Caki2 (cell line): ENCODE data around the gene CMC1. TPM values are rescaled to one million over a fixed set of nuclear protein-coding genes. Genes with fewer than 3 reads are reported as not detected.

Experiments used
- DNase-seq: peaks from one replicate; pipeline ENCODE4 v3.0.0-alpha.2; 2015; ENCODE audit warnings: low read depth
- in situ Hi-C: cut with HindIII; loops from 2 replicates; pipeline ENCODE4 v1.10.0; 2016; ENCODE audit warnings: low sequenced_read_pairs, low pct_unique_long_range_greater_than_20kb, mixed read lengths
- total RNA-seq: library from RNA; depleted of rRNA; stranded (reverse); fragments of >200 nt; shearing (Covaris generic); gene quantifications from 2 replicates; pipeline ENCODE4 v1.2.3, GENCODE V29; 2014; ENCODE audit warnings: low replicate concordance; rRNA removed

The CMC1 gene
- total RNA-seq, 1 experiment from 2014 or later: 18.0 TPM

- no peak for DNase-seq
- in situ Hi-C loops: no loop called here
Measured at GRCh38 chr3:28337230-28337629, 95.8 kb downstream of the CMC1 start.

- no peak for DNase-seq
- in situ Hi-C loops: no loop called here
Measured at GRCh38 chr3:28343144-28343543, 101.7 kb downstream of the CMC1 start.

GRCh38 chr3:28345690-28346089 is 104.3 kb downstream of the CMC1 start:
- in situ Hi-C loops: no loop called here
- no peak for DNase-seq

- peak; percentile 12 for DNase-seq
- in situ Hi-C loops: no loop called here
Measured at GRCh38 chr3:28347374-28348264, 106.2 kb downstream of the CMC1 start.

GRCh38 chr3:28348265-28348628 is 106.8 kb downstream of the CMC1 start:
- DNase-seq: no peak
- in situ Hi-C loops: no loop called here

GRCh38 chr3:28348629-28349468 is 107.4 kb downstream of the CMC1 start, which contains the start of the genes AZI2 and ZCWPW2:
Gene AZI2 (minus strand): TSS chr3:28348824. CDS start chr3:28340617, 8,207 bp downstream.
Gene ZCWPW2 (plus strand): TSS chr3:28348721. CDS start chr3:28413069, 64,348 bp downstream.
- peak; percentile 89 for DNase-seq
- in situ Hi-C loops: no loop called here

GRCh38 chr3:28349469-28350000 is 108.1 kb downstream of the CMC1 start:
- DNase-seq: no peak
- in situ Hi-C loops: no loop called here

Other genes with a start within 250 kb of the CMC1 start
- gene ZCWPW2, start 107.1 kb downstream of the CMC1 start, total RNA-seq: not detected in 2 replicates
- gene AZI2, start 107.2 kb downstream of the CMC1 start, total RNA-seq: 49.9 and 62.1 TPM in 2 replicates